Astrocyte (in vitro differentiated cells and primary cell): ENCODE data around the gene SMIM5.

ENCODE experiments used
- EZH2 ChIP-seq: IDR thresholded peaks from 2 replicates; pipeline ENCODE4 v1.6.1; 2012; ENCODE audit warnings: mild to moderate bottlenecking, low read length, inconsistent platforms; ENCODE audit not compliant: insufficient read depth
- TF ChIP-seq, protein P1 (sequence below): IDR thresholded peaks from 2 replicates; pipeline ENCODE4 v1.5.1; 2011; ENCODE audit warnings: low read depth, mild to moderate bottlenecking, inconsistent platforms, low read length, moderate library complexity; ENCODE audit not compliant: insufficient read depth

DNA sequence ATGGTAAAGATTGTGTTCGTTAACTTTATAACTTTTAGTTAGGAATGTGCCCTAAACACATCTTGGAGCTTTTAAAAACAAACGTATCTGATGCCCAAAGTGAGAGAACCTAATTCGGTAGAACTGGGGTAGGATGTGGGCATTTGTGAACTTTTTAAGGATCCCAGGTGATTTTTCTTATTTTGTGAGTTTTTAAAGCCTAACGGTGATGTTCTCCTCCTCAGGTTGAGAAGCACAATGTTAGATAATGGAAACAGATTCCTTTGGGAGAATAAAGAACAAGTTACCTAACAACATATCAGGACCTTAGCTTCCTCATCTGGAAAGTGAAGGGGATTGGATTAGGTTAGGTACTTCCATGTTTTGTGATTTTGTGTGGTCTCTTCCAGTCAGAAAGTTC is 34.6 kb downstream of the SMIM5 start:
- TF ChIP-seq, protein P1, sequence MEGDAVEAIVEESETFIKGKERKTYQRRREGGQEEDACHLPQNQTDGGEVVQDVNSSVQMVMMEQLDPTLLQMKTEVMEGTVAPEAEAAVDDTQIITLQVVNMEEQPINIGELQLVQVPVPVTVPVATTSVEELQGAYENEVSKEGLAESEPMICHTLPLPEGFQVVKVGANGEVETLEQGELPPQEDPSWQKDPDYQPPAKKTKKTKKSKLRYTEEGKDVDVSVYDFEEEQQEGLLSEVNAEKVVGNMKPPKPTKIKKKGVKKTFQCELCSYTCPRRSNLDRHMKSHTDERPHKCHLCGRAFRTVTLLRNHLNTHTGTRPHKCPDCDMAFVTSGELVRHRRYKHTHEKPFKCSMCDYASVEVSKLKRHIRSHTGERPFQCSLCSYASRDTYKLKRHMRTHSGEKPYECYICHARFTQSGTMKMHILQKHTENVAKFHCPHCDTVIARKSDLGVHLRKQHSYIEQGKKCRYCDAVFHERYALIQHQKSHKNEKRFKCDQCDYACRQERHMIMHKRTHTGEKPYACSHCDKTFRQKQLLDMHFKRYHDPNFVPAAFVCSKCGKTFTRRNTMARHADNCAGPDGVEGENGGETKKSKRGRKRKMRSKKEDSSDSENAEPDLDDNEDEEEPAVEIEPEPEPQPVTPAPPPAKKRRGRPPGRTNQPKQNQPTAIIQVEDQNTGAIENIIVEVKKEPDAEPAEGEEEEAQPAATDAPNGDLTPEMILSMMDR, result no peak
- no peak for TF ChIP-seq EZH2
